PFSK-1 (cell line): ENCODE measurements around the gene ARMC12.

Source experiments
- POLR2AphosphoS5 ChIP-seq: IDR thresholded peaks from 2 replicates; pipeline ENCODE4 v1.6.1; 2012; ENCODE audit warnings: low read depth, mild to moderate bottlenecking, control low read depth, low read length, moderate library complexity
- SIN3A ChIP-seq: IDR thresholded peaks from 2 replicates; pipeline ENCODE4 v1.6.1; 2012; ENCODE audit warnings: mild to moderate bottlenecking, low read length, moderate library complexity, borderline replicate concordance; ENCODE audit not compliant: insufficient read depth
- TAF1 ChIP-seq: IDR thresholded peaks from 2 replicates; pipeline ENCODE4 v1.6.1; 2012; ENCODE audit warnings: low read length, control low read depth, borderline replicate concordance; ENCODE audit not compliant: insufficient read depth
- TF ChIP-seq, protein P1 (sequence below), 2 experiments: IDR thresholded peaks; 2 replicates each; pipeline versions ENCODE4 v1.6.1 to v1.8.0; 2011 to 2012; ENCODE audit warnings: low read depth in 2 of 2, low read length in 2 of 2, control low read depth in 1 of 2, inconsistent platforms in 1 of 2, mild to moderate bottlenecking in 1 of 2, moderate library complexity in 1 of 2; ENCODE audit not compliant: insufficient read depth in 1 of 2

GRCh38 chr6:35795453-35796071, 58.7 kb downstream of the ARMC12 start:
- no peak for TF ChIP-seq TAF1
- TF ChIP-seq POLR2AphosphoS5 = no peak
- TF ChIP-seq, protein P1, sequence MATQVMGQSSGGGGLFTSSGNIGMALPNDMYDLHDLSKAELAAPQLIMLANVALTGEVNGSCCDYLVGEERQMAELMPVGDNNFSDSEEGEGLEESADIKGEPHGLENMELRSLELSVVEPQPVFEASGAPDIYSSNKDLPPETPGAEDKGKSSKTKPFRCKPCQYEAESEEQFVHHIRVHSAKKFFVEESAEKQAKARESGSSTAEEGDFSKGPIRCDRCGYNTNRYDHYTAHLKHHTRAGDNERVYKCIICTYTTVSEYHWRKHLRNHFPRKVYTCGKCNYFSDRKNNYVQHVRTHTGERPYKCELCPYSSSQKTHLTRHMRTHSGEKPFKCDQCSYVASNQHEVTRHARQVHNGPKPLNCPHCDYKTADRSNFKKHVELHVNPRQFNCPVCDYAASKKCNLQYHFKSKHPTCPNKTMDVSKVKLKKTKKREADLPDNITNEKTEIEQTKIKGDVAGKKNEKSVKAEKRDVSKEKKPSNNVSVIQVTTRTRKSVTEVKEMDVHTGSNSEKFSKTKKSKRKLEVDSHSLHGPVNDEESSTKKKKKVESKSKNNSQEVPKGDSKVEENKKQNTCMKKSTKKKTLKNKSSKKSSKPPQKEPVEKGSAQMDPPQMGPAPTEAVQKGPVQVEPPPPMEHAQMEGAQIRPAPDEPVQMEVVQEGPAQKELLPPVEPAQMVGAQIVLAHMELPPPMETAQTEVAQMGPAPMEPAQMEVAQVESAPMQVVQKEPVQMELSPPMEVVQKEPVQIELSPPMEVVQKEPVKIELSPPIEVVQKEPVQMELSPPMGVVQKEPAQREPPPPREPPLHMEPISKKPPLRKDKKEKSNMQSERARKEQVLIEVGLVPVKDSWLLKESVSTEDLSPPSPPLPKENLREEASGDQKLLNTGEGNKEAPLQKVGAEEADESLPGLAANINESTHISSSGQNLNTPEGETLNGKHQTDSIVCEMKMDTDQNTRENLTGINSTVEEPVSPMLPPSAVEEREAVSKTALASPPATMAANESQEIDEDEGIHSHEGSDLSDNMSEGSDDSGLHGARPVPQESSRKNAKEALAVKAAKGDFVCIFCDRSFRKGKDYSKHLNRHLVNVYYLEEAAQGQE (IDR thresholded peaks at IDR 0.05; ENCODE audit: insufficient read depth in 1 of 2, low read depth in 2 of 2, low read length in 2 of 2) = no peak
- TF ChIP-seq SIN3A = no peak
